CD14-positive monocyte (primary cell): ENCODE results near the gene MSN. TPM values are rescaled to one million over a fixed set of nuclear protein-coding genes. Genes with fewer than 3 reads are reported as not detected.

Source experiments
- DNase-seq, 3 donors: peaks; one replicate each; pipeline ENCODE4 v3.0.0-alpha.2; 2011 to 2022
- H2AFZ ChIP-seq: 2 replicates; pipeline ENCODE4 v1.6.0; 2012; ENCODE audit warnings: mild to moderate bottlenecking, low read depth, low read length, inconsistent platforms; ENCODE audit not compliant: insufficient read depth, poor library complexity, severe bottlenecking
- H3K27ac ChIP-seq, 2 donors: 1 replicate in 1 of 2; 2 replicates in 1 of 2; pipeline ENCODE4 v1.5.1; 2012 to 2013; ENCODE audit warnings: low read length in 2 of 2, control low read depth in 1 of 2, inconsistent platforms in 1 of 2, low read depth in 1 of 2, mild to moderate bottlenecking in 1 of 2
- H3K27me3 ChIP-seq, 2 donors: one replicate each; pipeline versions ENCODE4 v1.6.0 to v1.6.1; 2011 to 2013; ENCODE audit warnings: low read length in 2 of 2; ENCODE audit not compliant: control insufficient read depth in 2 of 2, insufficient read depth in 2 of 2
- H3K36me3 ChIP-seq, 2 donors: replicated peaks in 1 of 2; 1 replicate in 1 of 2; 2 replicates in 1 of 2; pipeline versions ENCODE4 v1.5.1 to v1.6.1; 2012 to 2013; ENCODE audit warnings: low read length in 2 of 2, control low read depth in 1 of 2, inconsistent platforms in 1 of 2, mild to moderate bottlenecking in 1 of 2; ENCODE audit not compliant: insufficient read depth in 2 of 2, control insufficient read depth in 1 of 2
- H3K4me1 ChIP-seq, 2 donors: 1 replicate in 1 of 2; 2 replicates in 1 of 2; pipeline versions ENCODE4 v1.5.1 to v1.6.1; 2012 to 2013; ENCODE audit warnings: low read length in 2 of 2, control low read depth in 1 of 2, inconsistent platforms in 1 of 2, mild to moderate bottlenecking in 1 of 2, moderate library complexity in 1 of 2; ENCODE audit not compliant: insufficient read depth in 2 of 2, control insufficient read depth in 1 of 2
- H3K4me2 ChIP-seq: replicated peaks from 2 replicates; pipeline ENCODE3; 2012; ENCODE audit warnings: low read length, moderate library complexity, mild to moderate bottlenecking; ENCODE audit not compliant: poor library complexity, severe bottlenecking; ENCODE audit errors: extremely low read depth
- H3K4me3 ChIP-seq, 3 experiments: fragments of 200-600 bp in 1 of 3; sonication (generic) in 1 of 3; replicated peaks in 1 of 3; 1 replicate in 2 of 3; 2 replicates in 1 of 3; pipeline ENCODE4 v1.5.1; 2011 to 2013; ENCODE audit warnings: low read length in 3 of 3, mild to moderate bottlenecking in 3 of 3, control low read depth in 2 of 3, low read depth in 2 of 3, inconsistent platforms in 1 of 3, moderate library complexity in 1 of 3
- H3K79me2 ChIP-seq: 2 replicates; pipeline ENCODE4 v1.6.0; 2012; ENCODE audit warnings: mild to moderate bottlenecking, control low read depth, inconsistent platforms, low read length, moderate library complexity; ENCODE audit not compliant: insufficient read depth
- H3K9ac ChIP-seq: 2 replicates; pipeline ENCODE4 v1.6.0; 2017; ENCODE audit warnings: low read length, mild to moderate bottlenecking; ENCODE audit not compliant: insufficient read depth, poor library complexity, severe bottlenecking
- H3K9me3 ChIP-seq, 2 donors: replicated peaks in 1 of 2; 1 replicate in 1 of 2; 2 replicates in 1 of 2; pipeline versions ENCODE4 v1.5.1 to v1.6.1; 2012 to 2013; ENCODE audit warnings: low read length in 2 of 2, control low read depth in 1 of 2; ENCODE audit not compliant: control insufficient read depth in 1 of 2, insufficient read depth in 1 of 2
- H4K20me1 ChIP-seq: 2 replicates; pipeline ENCODE4 v1.6.0; 2012; ENCODE audit warnings: mild to moderate bottlenecking, low read length, control low read depth, moderate library complexity; ENCODE audit not compliant: insufficient read depth
- H3K27ac Mint-ChIP-seq, 7 donors: one replicate each; pipeline ENCODE4 v1.8.0; 2020; ENCODE audit warnings: mild to moderate bottlenecking in 7 of 7, mixed read lengths in 7 of 7, moderate library complexity in 6 of 7, inconsistent platforms in 2 of 7
- H3K27me3 Mint-ChIP-seq, 3 donors: one replicate each; pipeline ENCODE4 v1.8.0; 2021 to 2022; ENCODE audit warnings: low read depth in 3 of 3, mild to moderate bottlenecking in 3 of 3, mixed read lengths in 3 of 3, moderate library complexity in 3 of 3, inconsistent platforms in 1 of 3
- H3K36me3 Mint-ChIP-seq, 2 donors: one replicate each; pipeline ENCODE4 v1.8.0; 2020; ENCODE audit warnings: mixed read lengths in 2 of 2, inconsistent platforms in 1 of 2, mild to moderate bottlenecking in 1 of 2
- H3K4me1 Mint-ChIP-seq: one replicate; pipeline ENCODE4 v1.8.0; 2020; ENCODE audit warnings: mild to moderate bottlenecking, mixed read lengths
- H3K4me3 Mint-ChIP-seq, 2 donors: one replicate each; pipeline ENCODE4 v1.8.0; 2020; ENCODE audit warnings: mild to moderate bottlenecking in 2 of 2, mixed read lengths in 2 of 2, moderate library complexity in 1 of 2
- H3K9me3 Mint-ChIP-seq, 7 donors: one replicate each; pipeline ENCODE4 v1.8.0; 2020 to 2022; ENCODE audit warnings: mixed read lengths in 7 of 7, mild to moderate bottlenecking in 6 of 7, moderate library complexity in 6 of 7, inconsistent platforms in 2 of 7
- CTCF ChIP-seq: fragments of 200-600 bp; IDR thresholded peaks from one replicate; pipeline ENCODE4 v1.8.0; 2022; ENCODE audit warnings: antibody characterized with exemption, mild to moderate bottlenecking
- WGBS: methylation state at CpG from one replicate; pipeline ENCODE4 v1.1.5; 2013; ENCODE audit warnings: missing lambda C conversion rate; ENCODE audit not compliant: insufficient coverage; 5-methylcytosine and 5-hydroxymethylcytosine counted together
- intact Hi-C, 2 donors: fragments of 100-400 bp; cut with micrococcal nuclease; formaldehyde crosslinking; loops; one replicate each; pipeline versions ENCODE4 v1.15.0 to v1.15.1; 2023
- polyA plus RNA-seq, 3 donors: library from polyadenylated mRNA; depleted of rRNA in 1 of 3; unstranded in 2 of 3; stranded (reverse) in 1 of 3; fragments of 300-500 nt in 2 of 3; fragments of >200 nt in 1 of 3; fragmentation: Illumina TruSeq in 2 of 3; gene quantifications; 1 replicate in 2 of 3; 2 replicates in 1 of 3; pipeline ENCODE4 v1.2.3, GENCODE V29; 2012 to 2021

Gene MSN
- polyA plus RNA-seq, 3 donors = 441 to 888 (median 691) TPM

GRCh38 chrX:65707151-65707550 is 39.7 kb downstream of the MSN start:
- intact Hi-C loops = loop anchor here in 1 of 2 donors (5.0 kb wide), 1 partner anchor 35 kb away; no protein-coding TSS in a partner anchor
- no peaks in the 10 kb centered on the region for H3K9me3 ChIP-seq
- H3K9ac ChIP-seq = no peak overlapping the region
- peak overlapping the region in 1 of 2 donors; percentile 76 for H3K27ac ChIP-seq
- peak overlapping the region; percentile 24 to 90 (median 66) for H3K27ac Mint-ChIP-seq
- H2AFZ ChIP-seq = no peak overlapping the region
- no peak overlapping the region for H3K4me3 Mint-ChIP-seq
- H3K36me3 Mint-ChIP-seq = peaks cover 22 to 37% of the 10 kb centered on the region in 2 donors
- no peak overlapping the region for H3K4me2 ChIP-seq
- H3K36me3 ChIP-seq = peaks cover 5 to 22% of the 10 kb centered on the region in 2 donors
- H4K20me1 ChIP-seq = peaks cover 94% of the 10 kb centered on the region
- no peak for DNase-seq
- TF ChIP-seq CTCF = no peak
- no peak overlapping the region for H3K4me3 ChIP-seq
- peaks cover 42 to 45% of the 10 kb centered on the region in 2 donors for H3K4me1 ChIP-seq
- WGBS = no CpG with 5 or more reads among the region's 2 CpGs
- peaks cover 98% of the 10 kb centered on the region for H3K79me2 ChIP-seq
- peaks cover 60% of the 10 kb centered on the region for H3K4me1 Mint-ChIP-seq
- H3K27me3 ChIP-seq = peaks cover 0 to 5% of the 10 kb centered on the region in 2 donors
- H3K27me3 Mint-ChIP-seq = peaks cover 0 to 36% (median 0%) of the 10 kb centered on the region in 3 donors
- peaks cover 0 to 5% (median 0%) of the 10 kb centered on the region in 7 donors for H3K9me3 Mint-ChIP-seq

GRCh38 chrX:65712005-65712806 is 44.8 kb downstream of the MSN start:
- no peak for TF ChIP-seq CTCF
- H3K4me3 Mint-ChIP-seq = no peak overlapping the region
- H3K9me3 ChIP-seq = no peaks in the 10 kb centered on the region
- H3K9me3 Mint-ChIP-seq = peaks cover 0 to 3% (median 0%) of the 10 kb centered on the region in 7 donors
- H4K20me1 ChIP-seq = peaks cover 96% of the 10 kb centered on the region
- H3K27me3 Mint-ChIP-seq = peaks cover 0 to 48% (median 0%) of the 10 kb centered on the region in 3 donors
- no CpG with 5 or more reads among the region's 6 CpGs for WGBS
- H3K79me2 ChIP-seq = peaks cover 99% of the 10 kb centered on the region
- H3K4me1 ChIP-seq = peaks cover 4 to 10% of the 10 kb centered on the region in 2 donors
- no peak overlapping the region for H3K9ac ChIP-seq
- H3K4me3 ChIP-seq = no peak overlapping the region
- peak overlapping the region in 5 of 7 donors; percentile 19 to 74 (median 58) for H3K27ac Mint-ChIP-seq
- intact Hi-C loops = no loop called here
- H3K4me1 Mint-ChIP-seq = peaks cover 39% of the 10 kb centered on the region
- peak in 1 of 3 donors; percentile 17 for DNase-seq
- peaks cover 10 to 27% of the 10 kb centered on the region in 2 donors for H3K36me3 ChIP-seq
- peaks cover 0 to 19% of the 10 kb centered on the region in 2 donors for H3K27me3 ChIP-seq
- H3K36me3 Mint-ChIP-seq = peaks cover 15 to 16% of the 10 kb centered on the region in 2 donors
- no peak overlapping the region for H2AFZ ChIP-seq
- no peak overlapping the region for H3K4me2 ChIP-seq
- peak overlapping the region in 1 of 2 donors; percentile 41 for H3K27ac ChIP-seq
